HepG2 (cell line): ENCODE results near the gene GNG5. TPM values are rescaled to one million over a fixed set of nuclear protein-coding genes. Genes with fewer than 3 reads are reported as not detected.

Source experiments
- ARID5B ChIP-seq: IDR thresholded peaks from 2 replicates; pipeline ENCODE4 v1.4.0; 2020; ENCODE audit warnings: mild to moderate bottlenecking, missing genetic modification reagents
- HMG20A ChIP-seq: IDR thresholded peaks from 2 replicates; pipeline ENCODE4 v1.6.1; 2016; ENCODE audit warnings: borderline replicate concordance
- HMGA1 ChIP-seq: sonication (generic); formaldehyde crosslinking; conservative IDR thresholded peaks from 2 replicates; pipeline ENCODE4 v1.4.0; 2020; ENCODE audit warnings: missing genetic modification reagents
- KDM3A ChIP-seq: IDR thresholded peaks from 2 replicates; pipeline ENCODE4 v1.6.1; 2018; ENCODE audit warnings: low read depth, missing compliant biosample characterization
- MTA3 ChIP-seq: sonication (generic); formaldehyde crosslinking; IDR thresholded peaks from 2 replicates; pipeline ENCODE4 v1.4.0; 2020; ENCODE audit warnings: missing genetic modification reagents
- MYPOP ChIP-seq: sonication (generic); formaldehyde crosslinking; IDR thresholded peaks from 2 replicates; pipeline ENCODE4 v1.8.1; 2023; ENCODE audit warnings: mild to moderate bottlenecking, moderate library complexity, missing genetic modification reagents
- PAXIP1 ChIP-seq: sonication (generic); formaldehyde crosslinking; conservative IDR thresholded peaks from 2 replicates; pipeline ENCODE4 v1.4.0; 2020; ENCODE audit warnings: mild to moderate bottlenecking, missing genetic modification reagents, moderate library complexity
- PHB2 ChIP-seq: fragments of 450-650 bp; IDR thresholded peaks from 2 replicates; pipeline ENCODE4 v1.6.1; 2018; ENCODE audit not compliant: partially characterized antibody
- POLR2A ChIP-seq, 2 experiments: IDR thresholded peaks; 2 replicates each; pipeline ENCODE4 v1.6.1; 2011; ENCODE audit warnings: low read depth in 2 of 2, low read length in 2 of 2, mild to moderate bottlenecking in 1 of 2, moderate library complexity in 1 of 2; ENCODE audit not compliant: insufficient read depth in 1 of 2
- SIX1 ChIP-seq: sonication (generic); formaldehyde crosslinking; IDR thresholded peaks from 2 replicates; pipeline ENCODE4 v1.4.0; 2020; ENCODE audit warnings: missing genetic modification reagents, borderline replicate concordance
- SOX5 ChIP-seq: IDR thresholded peaks from 2 replicates; pipeline ENCODE4 v1.6.1; 2016; ENCODE audit warnings: borderline replicate concordance
- SP2 ChIP-seq: sonication (generic); formaldehyde crosslinking; IDR thresholded peaks from 2 replicates; pipeline ENCODE4 v1.5.1; 2020; ENCODE audit warnings: mild to moderate bottlenecking, missing genetic modification reagents
- SP5 ChIP-seq: IDR thresholded peaks from 2 replicates; pipeline ENCODE4 v1.6.1; 2016; ENCODE audit warnings: low read depth, borderline replicate concordance
- THYN1 ChIP-seq: sonication (generic); formaldehyde crosslinking; IDR thresholded peaks from 2 replicates; pipeline ENCODE4 v1.8.1; 2023; ENCODE audit warnings: low read depth, mild to moderate bottlenecking, moderate library complexity, missing genetic modification reagents, borderline replicate concordance
- ZBTB7B ChIP-seq: sonication (generic); formaldehyde crosslinking; IDR thresholded peaks from 2 replicates; pipeline ENCODE4 v1.4.0; 2020; ENCODE audit warnings: missing genetic modification reagents
- ZFP91 ChIP-seq: sonication (generic); formaldehyde crosslinking; IDR thresholded peaks from 2 replicates; pipeline ENCODE4 v1.9.0; 2022; ENCODE audit warnings: missing genetic modification reagents, mild to moderate bottlenecking, borderline replicate concordance
- ZNF329 ChIP-seq: sonication (generic); formaldehyde crosslinking; IDR thresholded peaks from 2 replicates; pipeline ENCODE4 v1.9.0; 2021; ENCODE audit warnings: low read depth, mild to moderate bottlenecking, missing genetic modification reagents
- ZNF441 ChIP-seq: sonication (generic); formaldehyde crosslinking; IDR thresholded peaks from 2 replicates; pipeline ENCODE4 v1.7.0; 2021; ENCODE audit warnings: missing genetic modification reagents, borderline replicate concordance
- ZNF543 ChIP-seq: sonication (generic); formaldehyde crosslinking; IDR thresholded peaks from 2 replicates; pipeline ENCODE4 v1.4.0; 2020; ENCODE audit warnings: mild to moderate bottlenecking, missing genetic modification reagents
- polyA plus RNA-seq, 8 experiments: library from polyadenylated mRNA; depleted of rRNA in 3 of 8; stranded (reverse) in 7 of 8; unstranded in 1 of 8; fragments of >200 nt; fragmentation: Illumina TruSeq in 4 of 8; extraction: Trizol in 4 of 8; gene quantifications; 2 replicates each; pipeline versions ENCODE4 v1.2.1 to v1.2.3, GENCODE V29; 2011 to 2016; ENCODE audit warnings: low read depth in 4 of 8, missing spikeins in 1 of 8, mixed read lengths in 1 of 8; ENCODE audit not compliant: insufficient read depth in 1 of 8
- total RNA-seq, 5 experiments: library from RNA; depleted of rRNA; stranded (reverse); fragments of >200 nt; fragmentation: Illumina TruSeq; extraction: Trizol; gene quantifications; 2 replicates each; pipeline ENCODE4 v1.2.3, GENCODE V29; 2016; ENCODE audit warnings: low read depth in 1 of 5

Gene GNG5
- total and polyA plus RNA-seq, 2 of the 13 experiments (the other 11 are each of a cell fraction or from before 2014, with no cell fraction given) = 103 to 137 TPM

GRCh38 chr1:84506002-84506728 lies at the start of gene GNG5, which contains the start of gene SPATA1 (continued):
- TF ChIP-seq PAXIP1 (CRISPR knock-in tag) = peak; percentile 55; the same call in 1 of the 2 replicates
- no peak for TF ChIP-seq THYN1
- TF ChIP-seq SIX1 = no peak
- peak; percentile 54; the same call in 1 of the 2 replicates for TF ChIP-seq SP2 (CRISPR knock-in tag)
- peak; percentile 45; the same call in 1 of the 2 replicates for TF ChIP-seq ZNF441 (CRISPR knock-in tag)
- 0 out of 2 replicates have a peak, but pooled peaks have one; percentile 15 for TF ChIP-seq HMG20A
- peak; percentile 65 to 90 for TF ChIP-seq POLR2A (IDR thresholded peaks at IDR 0.05; ENCODE audit: insufficient read depth in 1 of 2, low read depth in 2 of 2, low read length in 2 of 2)
- TF ChIP-seq ZNF329 = no peak
- no peak for TF ChIP-seq HMGA1
- peak; percentile 25; the same call in 1 of the 2 replicates for TF ChIP-seq SOX5 (CRISPR knock-in tag)
- TF ChIP-seq MYPOP (CRISPR knock-in tag) = peak; percentile 71; the same call in 1 of the 2 replicates
- TF ChIP-seq ARID5B = peak; percentile 70
- peak; percentile 83; the same call in 1 of the 2 replicates for TF ChIP-seq ZFP91 (CRISPR knock-in tag)
- TF ChIP-seq ZNF543 = 0 out of 2 replicates have a peak, but pooled peaks have one; percentile 66
- peak; percentile 72; the same call in 1 of the 2 replicates for TF ChIP-seq ZBTB7B (CRISPR knock-in tag)
- TF ChIP-seq KDM3A (CRISPR knock-in tag) = 0 out of 2 replicates have a peak, but pooled peaks have one; percentile 32
- TF ChIP-seq PHB2 = no peak
- no peak for TF ChIP-seq MTA3 (CRISPR knock-in tag)
- peak; percentile 97 for TF ChIP-seq SP5
